Measurements from ENCODE around the gene CPNE2.

- TF ChIP-seq TAF1 (IDR thresholded peaks at IDR 0.05; ENCODE audit: borderline replicate concordance, insufficient read depth, low read length) (no peak), FOXP2 (optimal IDR thresholded peaks at IDR 0.05; ENCODE audit: borderline replicate concordance, extremely low read depth, extremely low read length, insufficient read depth) (no peak)
Measured at GRCh38 chr16:57123974-57124674, 31.7 kb downstream of the CPNE2 start.

All from PFSK-1 (cell line).